DMS 273 treated with DMSO at 0.1 percent for 48 hours (cell line): Measurements from ENCODE around the gene FAM174C.

Source experiments
- DNase-seq: peaks from one replicate; lab custom pipeline; 2025; lab: John Stamatoyannopoulos, UW

The FAM174C gene

GRCh38 chr19:1286487-1287353 lies 11.4 kb downstream of the FAM174C start:
- no peak for DNase-seq

- DNase-seq = no peak
Observed at GRCh38 chr19:1287354-1288225, 12.3 kb downstream of the FAM174C start.

- no peak for DNase-seq
Observed at GRCh38 chr19:1288226-1288612, 12.9 kb downstream of the FAM174C start.

- no peak for DNase-seq
Observed at GRCh38 chr19:1288833-1289685, 13.7 kb downstream of the FAM174C start.

- DNase-seq = no peak
Observed at GRCh38 chr19:1289686-1290025, 14.3 kb downstream of the FAM174C start.

- no peak for DNase-seq
Observed at GRCh38 chr19:1290196-1290702, 14.9 kb downstream of the FAM174C start.

GRCh38 chr19:1290703-1291651 lies 15.6 kb downstream of the FAM174C start:
- DNase-seq = no peak

- no peak for DNase-seq
Observed at GRCh38 chr19:1291761-1292418, 16.6 kb downstream of the FAM174C start.

GRCh38 chr19:1292419-1293151 lies 17.3 kb downstream of the FAM174C start:
- DNase-seq = no peak

GRCh38 chr19:1293782-1294604 lies 18.7 kb downstream of the FAM174C start:
- no peak for DNase-seq

- no peak for DNase-seq
Observed at GRCh38 chr19:1294688-1295087, 19.4 kb downstream of the FAM174C start.

- DNase-seq = no peak
Observed at GRCh38 chr19:1295169-1296012, 20.1 kb downstream of the FAM174C start.

GRCh38 chr19:1296078-1296477 lies 20.7 kb downstream of the FAM174C start:
- no peak for DNase-seq

GRCh38 chr19:1296575-1297271 lies 21.4 kb downstream of the FAM174C start:
- no peak for DNase-seq

- DNase-seq = no peak
Observed at GRCh38 chr19:1298235-1298634, 22.9 kb downstream of the FAM174C start.

GRCh38 chr19:1299801-1300200 lies 24.5 kb downstream of the FAM174C start:
- DNase-seq = no peak
